Activated CD4-positive, CD25-positive, alpha-beta regulatory T cell (primary cell): ENCODE measurements around the gene SLC16A3.
A peak's percentile ranks its signal among the peaks of the same experiment; 100 is the strongest.
"Not testable (repeated sequence)": the region's sequence is repeated elsewhere in the genome, so short reads cannot be mapped to it uniquely, and the experiment has no call there.

Source experiments
- DNase-seq, 4 experiments: peaks; one replicate each; lab custom pipeline; 2025; lab: John Stamatoyannopoulos, UW

SLC16A3 gene

DNA sequence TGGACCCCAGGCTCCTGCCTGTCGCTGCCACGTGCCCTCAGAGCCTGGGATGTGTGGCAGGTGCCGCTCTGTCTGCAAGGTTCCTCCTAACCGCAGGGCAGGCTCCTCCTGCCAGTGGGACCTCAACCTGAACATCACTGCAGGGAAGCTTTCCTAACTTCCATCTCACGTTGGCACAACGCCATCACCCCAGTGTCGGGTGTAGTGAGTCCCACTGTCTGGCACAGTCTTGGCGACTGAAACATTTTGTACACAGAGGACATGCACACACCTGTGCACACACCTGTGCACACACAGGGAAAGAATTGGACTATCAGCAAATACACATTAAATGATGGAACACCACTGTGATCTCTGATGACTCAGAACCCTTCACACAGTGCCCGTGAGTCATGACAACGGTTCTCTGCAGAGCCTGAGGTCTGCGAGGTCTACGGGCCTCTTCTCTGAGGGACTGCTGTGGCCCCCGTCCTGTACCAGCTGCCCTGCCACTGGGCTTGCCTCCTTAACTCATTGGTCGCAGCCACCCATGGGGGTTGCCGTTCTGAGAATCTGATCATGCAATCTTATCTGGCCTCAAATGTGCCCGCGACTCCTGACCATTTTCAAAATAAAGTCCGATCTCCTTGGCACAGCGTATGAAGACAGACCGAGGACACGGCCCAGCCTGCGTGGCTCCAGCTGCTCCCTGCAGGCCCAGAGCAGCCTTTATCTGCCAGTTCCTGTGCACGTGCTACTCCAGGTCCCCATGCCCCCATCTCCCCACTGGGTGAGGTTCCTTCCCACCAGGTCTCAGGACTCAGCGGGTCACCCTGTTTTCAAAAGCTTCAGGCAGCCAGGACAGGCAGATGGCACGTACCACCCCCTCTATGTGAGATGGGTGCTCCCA, 23.8 kb upstream of the SLC16A3 start:
- no peak for DNase-seq

DNA sequence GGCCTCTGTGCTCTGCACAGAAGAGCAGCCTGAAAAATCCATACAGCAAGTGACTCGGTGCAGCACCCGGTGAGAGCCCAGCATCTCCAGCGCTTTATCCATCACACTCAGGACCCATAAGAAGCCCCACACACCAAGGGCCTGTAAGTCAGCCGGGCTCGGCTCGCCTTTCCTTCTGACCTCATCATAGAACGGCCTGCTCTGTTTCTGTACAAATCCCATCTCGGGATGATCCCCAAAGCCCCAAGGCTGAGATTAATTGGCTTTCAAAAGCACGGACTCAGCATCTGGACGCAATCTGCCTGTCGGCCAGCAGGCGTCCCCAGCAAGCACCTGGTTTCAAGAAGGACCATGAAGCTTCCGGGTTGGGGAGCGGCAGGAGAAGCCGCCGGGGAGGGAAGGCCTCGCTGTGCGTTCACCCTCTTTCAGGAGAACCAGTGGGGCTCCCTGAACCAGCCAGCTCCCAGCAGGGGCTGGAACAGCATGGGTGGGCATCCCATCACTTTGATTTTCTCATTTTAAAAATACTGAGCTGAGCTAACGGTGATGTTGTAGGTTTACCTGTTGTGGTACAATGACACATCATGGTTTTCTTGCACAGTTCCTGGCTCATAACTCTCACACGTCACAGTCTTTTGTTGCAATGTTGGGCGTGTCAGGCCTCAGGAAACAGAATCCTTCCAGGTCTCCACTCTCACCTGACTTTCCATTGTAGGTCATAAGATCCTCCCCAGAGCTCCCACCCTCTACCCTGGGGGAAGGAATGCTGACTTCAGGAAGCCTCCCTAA, 22.9 kb upstream of the SLC16A3 start:
- DNase-seq = peak; percentile 23 to 71 (median 52)

DNA sequence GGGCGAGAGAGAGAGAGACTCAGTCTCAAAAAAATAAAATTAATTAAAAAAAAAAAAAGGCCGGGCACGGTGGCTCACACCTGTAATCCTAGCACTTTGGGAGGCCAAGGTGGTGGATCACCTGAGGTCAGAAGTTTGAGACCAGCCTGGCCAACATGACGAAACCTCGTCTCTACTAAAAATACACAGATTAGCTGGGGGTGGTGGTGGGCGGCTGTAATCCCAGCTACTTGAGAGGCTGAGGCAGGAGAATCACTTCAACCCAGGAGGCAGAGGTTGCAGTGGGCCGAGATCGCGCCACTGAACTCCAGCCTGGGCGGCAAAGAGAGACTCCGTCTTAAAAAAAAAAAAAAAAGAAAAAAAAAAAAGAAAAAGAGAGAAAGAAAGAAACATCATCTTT, 18.2 kb upstream of the SLC16A3 start:
- not testable (repeated sequence) for DNase-seq

DNA sequence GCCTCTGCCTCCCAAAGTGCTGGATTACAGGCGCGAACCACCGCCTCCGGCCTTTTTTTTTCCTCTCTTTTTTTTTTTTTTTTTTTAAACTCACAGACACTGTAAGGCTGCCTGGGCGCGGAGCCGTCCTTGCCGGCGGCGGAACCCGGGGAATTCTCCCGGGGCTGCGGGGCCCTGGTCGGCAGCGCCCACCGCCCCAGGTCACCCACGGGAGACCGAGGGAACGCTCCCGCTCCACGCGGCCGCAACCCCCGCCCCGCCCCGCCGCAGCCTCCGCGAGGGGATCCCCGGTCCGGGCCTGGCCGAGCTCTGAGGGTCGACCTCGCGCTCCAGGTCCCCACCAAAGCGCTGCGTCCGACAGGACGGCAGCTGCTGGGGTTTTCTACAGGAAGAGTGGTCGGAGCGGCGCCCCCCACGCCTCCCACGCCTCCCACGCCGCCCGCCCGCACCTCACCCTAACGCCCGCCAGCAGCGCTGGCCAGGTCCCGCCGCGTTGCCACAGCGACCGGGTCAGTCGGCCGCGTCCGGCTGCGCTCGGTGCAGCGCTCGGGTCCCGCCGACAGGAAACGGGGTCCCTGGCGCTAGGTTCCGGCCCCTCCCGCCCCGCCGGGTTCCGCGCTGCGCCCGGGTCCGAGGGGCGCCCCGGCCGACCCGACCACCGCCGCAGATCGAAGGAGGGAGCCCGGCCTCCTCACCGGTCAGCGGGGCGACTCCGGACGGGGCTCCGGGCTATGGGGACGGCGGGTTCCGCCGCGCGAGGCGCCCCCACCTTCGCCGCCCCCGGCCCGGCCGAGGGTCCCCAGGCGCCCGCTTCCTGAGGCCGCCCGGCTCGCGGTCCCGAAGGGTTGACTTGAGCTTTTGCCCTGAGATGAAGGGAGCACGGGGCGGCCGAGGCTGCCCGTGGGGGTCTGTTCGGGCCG, 16.3 kb upstream of the SLC16A3 start, which contains the start of gene CCDC57:
TSS of gene CCDC57 (minus strand) at position 512 of the 920 bp plus-strand sequence. CDS start 10,898 bp downstream, outside the sequence.
- DNase-seq = peak; percentile 49 to 60 (median 54)

DNA sequence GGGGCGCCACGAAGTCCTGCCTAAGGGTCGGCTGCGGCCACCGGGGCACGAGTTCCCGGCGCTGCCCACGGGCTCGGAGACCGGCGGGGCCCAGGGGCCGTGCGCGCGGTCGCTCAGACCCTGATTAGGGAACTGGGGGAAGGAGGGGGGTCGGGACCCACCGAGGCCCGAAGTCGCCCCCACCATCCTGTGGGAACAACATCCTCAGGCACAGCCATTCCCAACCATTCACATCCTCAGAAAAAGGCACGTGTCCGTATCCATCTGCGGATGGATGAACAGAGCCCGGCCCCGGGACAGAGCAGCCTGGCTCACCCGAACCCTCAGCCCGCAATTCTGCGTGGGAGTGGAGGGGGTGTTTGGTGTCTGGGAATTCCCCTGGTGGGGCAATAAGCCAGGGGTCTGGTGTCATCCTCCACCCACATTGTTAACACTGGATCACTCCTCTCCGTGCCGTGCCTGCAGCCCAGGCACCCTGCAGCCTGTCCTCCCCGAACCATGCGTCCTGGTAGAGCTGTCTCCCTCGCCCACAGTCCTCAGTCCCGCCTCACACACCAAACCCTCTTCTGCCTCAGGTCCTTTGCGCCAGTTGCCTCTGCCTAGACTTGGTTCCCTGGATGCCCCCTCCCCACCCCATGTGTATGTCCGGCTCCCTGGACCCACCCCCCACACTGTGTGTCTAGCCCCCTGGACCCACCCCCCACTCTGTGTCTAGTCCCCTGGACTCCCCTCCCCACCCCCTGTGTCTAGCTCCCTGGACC, 15.4 kb upstream of the SLC16A3 start:
- no peak for DNase-seq

DNA sequence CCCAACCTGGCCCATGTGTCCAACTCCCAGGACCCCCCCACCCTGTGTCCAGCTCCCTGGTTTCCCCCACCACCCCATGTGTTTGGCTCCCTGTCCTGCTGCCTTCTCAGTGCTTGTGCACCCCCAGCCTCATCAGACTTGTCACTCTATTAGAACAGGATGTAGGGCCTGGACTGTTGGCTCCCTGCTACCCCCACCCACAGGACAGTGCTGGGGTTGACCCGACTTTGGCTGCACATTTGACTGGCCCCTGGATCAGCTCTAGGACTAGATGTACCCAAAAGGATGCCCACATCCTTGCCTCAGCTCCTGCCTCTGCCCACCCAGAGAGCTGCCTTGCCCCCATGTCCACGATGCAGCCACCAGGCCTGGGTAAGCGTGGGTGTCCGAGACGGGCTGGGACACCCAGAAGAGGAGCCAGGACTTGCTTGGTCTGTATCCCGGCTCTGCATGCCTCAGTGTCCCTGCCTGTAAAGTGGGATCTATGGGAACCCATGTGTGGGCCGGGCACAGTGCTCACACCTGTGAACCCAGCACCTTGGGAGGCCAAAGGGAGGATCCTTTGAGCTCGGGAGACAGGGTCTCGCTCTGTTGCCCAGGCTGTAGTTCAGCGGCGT, 14.7 kb upstream of the SLC16A3 start:
- DNase-seq = no peak

DNA sequence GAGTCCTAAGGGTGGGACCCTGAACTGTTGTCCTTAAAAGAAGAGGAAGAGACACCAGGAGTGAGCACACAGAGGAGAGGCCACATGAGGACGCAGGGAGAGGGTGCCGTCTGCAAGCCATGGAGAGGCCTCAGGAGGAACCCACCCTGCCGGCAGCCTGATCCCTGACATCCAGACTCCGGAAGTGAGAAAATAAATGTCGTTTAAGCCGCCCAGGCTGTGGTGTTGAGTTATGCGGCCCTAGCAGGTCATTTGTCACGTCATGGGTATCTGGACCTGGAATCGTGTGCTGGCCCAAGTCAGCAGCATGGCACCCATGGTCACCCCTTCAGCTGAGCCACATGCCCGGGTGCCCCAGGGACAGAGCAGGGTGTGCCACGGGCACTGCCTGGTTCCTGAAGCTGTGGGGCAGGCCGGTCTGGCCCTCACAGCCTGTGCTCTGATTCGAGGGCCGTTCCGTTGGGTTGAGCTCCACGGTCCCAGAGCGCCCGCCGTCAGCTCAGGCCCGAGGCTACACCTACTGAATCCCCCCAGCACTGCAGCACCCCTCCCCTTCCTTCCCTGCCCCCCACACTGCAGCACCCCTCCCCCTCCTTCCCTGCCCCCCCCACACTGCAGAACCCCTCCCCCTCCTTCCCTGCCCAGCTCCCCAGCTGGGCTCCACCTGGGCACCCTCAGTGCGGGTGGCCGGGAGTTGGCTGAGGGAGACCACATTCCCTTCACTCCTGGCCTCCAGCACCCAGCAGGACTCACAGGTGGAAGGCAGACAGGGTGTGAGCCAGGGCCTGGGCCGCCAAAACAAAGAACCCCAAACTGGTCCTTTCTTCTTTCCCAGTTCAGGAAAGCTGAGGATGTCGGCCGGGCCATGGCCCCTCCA, 13.5 kb upstream of the SLC16A3 start:
- no peak for DNase-seq

DNA sequence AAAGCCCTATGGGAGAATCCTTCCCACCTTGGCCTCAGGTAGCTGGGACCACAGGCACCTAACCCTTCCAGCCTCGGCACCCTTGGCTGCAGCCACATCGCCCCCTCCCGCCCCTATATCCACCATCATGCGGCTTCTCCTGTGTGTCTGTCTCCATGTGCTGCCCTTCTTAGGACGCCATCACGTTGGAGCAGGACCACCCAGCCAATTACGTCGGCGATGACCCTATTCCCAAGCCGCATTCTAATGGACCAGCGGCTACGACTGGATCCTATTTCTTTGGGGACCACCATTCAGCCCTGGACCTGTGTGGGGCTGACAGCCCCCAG, 12.9 kb upstream of the SLC16A3 start:
- DNase-seq = no peak

DNA sequence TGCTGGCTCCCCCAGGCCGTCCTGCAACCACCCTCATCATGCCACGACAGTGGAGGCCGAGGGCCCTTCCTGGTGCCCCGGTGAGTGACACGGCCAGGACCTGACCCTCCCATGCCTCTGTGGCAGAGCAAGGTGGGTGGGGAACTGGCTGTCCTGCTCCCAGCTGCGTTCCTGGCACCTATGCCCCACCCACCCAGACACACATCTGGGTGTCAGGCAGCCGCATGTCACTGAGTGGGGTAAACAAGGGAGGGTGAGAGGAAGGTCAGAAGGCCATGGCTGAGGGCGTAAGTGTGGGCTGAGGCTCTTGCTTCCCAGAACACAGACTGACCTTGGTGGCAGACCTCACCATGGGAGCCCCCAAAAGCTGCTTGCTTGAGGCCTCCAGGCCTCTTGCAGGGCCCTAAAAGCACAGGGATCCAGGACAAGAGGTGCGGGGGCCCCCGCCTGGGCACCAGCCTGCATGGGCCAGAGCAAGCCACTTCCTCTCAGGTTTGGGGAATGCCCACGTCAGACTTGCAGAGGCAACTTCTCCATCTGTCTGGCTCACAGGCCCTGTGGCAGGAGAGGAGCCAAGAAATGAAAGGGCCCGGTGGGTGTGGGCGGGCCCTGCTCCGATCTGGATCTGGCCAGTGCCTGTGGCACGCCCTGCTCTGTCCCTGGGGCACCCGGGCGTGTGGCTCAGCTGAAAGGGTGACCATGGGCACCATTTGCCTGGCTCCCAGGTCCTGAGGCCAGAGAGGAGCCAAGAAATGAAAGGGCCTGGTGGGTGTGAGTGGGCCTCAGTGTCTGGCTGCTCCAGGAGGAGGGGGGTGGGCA, 12.3 kb upstream of the SLC16A3 start:
- DNase-seq = no peak

DNA sequence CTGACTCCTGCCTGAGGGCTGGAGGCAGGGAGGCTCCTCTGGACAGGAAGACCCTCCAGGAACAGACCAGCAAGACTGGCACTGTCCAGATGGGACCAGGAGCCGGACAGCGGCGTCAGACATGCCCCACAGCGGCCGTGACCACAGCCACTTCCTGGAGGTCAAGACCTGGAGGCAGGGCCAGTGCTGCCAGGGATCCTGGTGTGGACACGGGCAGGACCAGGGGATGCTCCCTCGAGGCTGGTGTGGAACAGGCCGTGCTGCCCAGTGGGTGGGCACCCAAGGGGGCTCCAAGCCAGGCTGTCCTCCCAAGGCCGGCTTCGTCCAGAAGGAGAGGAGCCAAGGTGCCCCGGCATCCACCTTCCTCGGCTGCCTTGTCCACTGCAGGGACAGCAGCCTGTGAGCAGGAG, 11.7 kb upstream of the SLC16A3 start:
- DNase-seq = no peak

DNA sequence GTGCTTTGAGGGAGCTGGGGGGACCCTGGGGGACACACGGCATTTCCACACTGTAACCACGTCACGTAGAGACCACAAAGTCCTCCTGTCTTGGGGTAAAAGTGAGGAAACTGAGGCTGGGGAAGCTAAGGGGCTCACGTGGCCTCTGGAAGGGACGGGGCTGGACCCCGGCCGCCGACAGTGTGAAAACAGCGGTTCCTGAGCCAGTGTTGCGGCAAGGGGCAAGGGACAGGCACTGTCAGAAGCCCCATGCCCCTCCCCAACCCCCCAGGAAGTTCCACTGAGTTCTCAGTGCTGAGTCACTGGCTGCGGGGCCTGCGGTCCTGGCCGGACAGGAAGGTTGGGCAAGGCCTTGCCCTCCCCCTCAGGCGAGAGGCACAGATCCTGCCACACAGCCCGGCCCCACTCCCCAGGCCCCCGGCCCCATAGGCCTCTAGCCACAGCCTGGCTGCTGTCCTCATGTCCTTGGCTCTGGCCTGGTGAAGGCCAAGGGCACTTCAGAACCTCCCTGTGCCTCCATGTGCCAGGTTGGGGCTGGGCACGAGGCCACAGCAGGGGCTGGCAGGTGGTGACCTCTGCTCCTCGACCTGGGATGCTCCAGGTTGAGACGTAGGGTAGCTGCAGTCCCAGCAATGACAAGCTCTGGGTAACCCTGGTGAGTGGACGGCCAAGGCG, 11.2 kb upstream of the SLC16A3 start:
- DNase-seq = no peak

DNA sequence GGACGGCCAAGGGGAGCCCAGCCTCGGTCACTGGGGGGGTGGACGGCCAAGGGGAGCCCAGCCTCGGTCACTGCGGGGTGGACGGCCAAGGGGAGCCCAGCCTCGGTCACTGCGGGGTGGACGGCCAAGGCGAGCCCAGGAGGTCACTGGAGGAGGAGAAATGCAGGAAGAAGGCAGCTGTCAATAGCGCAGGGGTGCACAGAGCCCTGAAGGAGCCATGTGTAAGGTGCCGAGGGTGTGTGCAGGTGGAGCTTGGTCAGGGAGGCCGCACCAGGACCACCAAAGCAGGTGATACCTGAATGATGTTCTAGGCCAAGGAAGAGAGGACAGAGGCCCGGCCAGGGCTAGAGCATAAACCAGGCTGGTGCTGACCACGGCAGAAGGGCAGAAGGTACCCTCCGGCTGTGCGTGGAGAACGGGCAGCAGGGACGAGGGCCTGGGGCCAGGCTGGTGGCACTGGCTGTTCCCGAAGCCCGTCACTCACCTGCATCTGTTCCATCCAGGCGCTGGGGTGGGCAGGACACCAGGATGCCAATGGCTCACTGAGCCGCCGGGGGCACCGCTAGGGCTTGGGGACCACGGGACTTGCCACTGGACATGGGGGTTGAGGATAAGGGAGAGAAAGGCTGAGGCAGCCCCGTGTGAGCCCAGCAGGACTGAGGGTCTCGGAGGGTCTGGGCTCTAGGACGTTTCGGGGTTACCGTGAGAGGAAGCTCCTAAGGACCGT, 10.3 kb upstream of the SLC16A3 start:
- DNase-seq = no peak

DNA sequence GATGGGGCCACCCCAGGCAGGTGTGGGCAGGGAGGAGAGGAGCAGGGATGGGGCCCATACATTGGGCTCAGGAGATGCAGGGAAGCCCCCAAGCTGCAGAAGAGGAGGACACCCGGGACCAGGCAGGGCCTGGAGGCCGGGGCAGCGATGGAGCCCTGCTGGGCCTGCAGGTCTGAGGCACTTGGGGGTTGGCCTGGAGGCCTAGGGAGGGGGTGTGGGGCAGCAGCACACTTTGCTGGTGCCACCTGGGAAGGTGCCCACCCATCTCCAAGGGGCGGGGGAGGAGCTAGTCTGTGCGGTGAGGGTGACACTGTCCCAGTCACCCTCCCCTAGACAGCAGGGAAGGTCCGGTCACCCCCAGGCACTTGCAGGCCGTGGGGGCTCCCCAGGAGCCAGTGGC, 9.8 kb upstream of the SLC16A3 start:
- DNase-seq = no peak

DNA sequence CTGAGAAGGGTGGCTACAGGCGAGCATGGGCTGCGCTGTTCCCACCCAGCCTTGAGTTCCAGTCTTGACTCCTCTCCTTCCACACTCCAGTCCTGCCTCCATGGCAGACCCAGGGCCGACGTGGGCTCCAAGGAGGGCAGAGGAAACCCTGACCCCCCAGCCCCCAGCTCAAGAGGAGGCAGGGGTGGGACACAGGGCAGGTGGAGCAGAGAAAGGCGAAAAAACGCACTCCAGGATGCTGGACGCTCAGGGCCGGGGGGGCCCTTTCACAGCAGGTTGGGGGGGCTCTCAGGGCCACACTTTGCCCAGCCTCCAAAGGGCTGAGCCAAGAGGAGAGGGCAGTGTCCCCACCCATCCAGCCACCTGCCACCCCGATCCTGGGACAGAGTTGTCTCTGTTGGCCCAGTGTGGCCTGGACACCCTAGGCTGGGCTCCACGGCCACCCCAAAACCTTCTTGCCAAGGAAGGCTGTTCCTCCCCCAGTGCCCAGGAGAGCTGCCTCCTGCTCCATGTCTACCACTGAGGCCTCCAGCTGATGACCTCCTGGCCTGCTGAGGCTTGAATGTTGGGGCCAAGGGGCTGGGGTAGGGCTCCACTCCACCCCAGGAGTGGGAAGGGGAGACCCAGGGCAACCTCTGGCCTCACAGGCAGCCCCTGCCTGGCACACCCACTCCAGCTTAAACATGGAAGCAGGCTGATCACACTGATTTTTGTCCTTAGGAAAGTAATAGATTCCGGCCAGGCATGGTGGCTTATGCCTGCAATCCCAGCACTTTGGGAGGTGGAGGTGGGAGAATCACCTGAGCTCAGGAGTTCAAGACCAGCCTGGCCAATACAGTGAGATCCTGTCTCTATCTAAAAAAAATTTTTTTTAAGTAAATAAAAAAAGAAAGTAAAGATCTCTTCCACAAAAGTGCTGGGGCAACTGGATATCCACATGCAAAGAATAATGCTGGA, 8.8 kb upstream of the SLC16A3 start:
- DNase-seq = no peak

DNA sequence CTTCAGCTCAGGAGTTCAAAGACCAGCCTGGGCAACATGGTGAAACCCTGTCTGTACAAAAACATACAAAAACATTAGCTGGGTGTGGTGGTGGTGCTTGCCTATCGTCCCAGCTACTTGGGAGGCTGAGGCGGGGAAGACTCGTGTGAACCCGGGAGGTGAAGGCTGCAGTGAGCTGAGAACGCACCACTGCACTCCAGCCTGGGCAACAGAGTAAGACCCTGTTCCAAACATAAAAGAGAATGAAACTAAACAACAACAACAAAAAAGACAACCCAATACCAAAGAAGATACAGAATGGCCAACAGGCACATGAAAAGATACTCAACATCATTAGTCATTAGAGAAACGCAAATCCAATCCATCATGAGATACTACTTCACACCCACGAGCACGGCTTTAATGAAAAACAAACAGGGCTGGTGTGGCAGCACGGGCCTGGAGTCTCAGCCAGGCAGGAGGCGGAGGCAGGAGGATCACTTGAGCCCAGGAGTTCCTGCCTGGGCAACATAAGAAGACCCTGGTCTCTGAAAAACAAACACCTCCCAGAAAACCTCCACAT, 7.4 kb upstream of the SLC16A3 start:
- no peak for DNase-seq

DNA sequence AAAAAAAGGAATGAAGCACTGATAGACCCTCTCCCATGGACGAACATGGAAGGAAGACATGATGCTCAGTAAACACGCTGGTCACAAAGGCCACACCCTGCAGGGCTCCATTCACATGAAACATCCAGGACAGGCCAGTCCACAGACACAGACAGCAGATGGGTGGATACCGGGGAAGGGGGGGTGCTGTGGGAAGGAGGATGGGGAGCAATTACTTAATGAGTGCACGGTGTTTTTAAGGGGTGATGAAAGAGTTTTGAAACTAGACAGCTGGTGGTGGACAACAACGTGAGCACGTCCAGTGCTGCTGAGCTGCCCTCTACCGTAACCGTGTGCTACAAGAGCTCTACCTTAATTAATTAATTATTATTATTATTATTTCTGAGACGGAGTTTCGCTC, 6.0 kb upstream of the SLC16A3 start:
- no peak for DNase-seq
